ENCODE data around the gene SLC16A3.

The SLC16A3 gene

DNA sequence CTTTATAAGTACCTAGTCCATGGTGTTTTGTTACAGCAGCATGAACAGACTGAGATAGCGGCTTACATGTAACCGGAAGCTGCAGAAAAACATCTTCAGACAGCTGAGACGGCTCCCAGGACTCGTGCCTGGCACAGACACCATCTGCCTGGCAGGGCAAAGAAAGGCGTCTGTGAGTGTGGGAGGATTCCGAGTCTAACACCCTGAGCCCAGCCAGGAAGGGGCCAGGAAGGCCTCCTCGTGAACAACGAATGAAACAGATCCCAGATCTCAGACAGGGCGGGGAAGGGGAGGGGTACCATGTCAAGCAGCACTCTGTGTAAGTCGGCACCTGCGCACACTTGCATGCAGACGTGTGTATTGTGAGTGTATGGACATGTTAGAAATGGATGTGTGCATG is 49.0 kb downstream of the SLC16A3 start:
- no peaks in the 10 kb centered on the region for H3K36me3 ChIP-seq (ENCODE audit: insufficient read depth, low read length)
- H3K9ac ChIP-seq (ENCODE audit: low read depth, low read length): no peak overlapping the region
- no peaks in the 10 kb centered on the region for H3K9me3 ChIP-seq (ENCODE audit: control insufficient read depth, insufficient read depth, low read length)
- H3K4me1 ChIP-seq (ENCODE audit: insufficient read depth, low read length): peaks cover 14% of the 10 kb centered on the region

DNA sequence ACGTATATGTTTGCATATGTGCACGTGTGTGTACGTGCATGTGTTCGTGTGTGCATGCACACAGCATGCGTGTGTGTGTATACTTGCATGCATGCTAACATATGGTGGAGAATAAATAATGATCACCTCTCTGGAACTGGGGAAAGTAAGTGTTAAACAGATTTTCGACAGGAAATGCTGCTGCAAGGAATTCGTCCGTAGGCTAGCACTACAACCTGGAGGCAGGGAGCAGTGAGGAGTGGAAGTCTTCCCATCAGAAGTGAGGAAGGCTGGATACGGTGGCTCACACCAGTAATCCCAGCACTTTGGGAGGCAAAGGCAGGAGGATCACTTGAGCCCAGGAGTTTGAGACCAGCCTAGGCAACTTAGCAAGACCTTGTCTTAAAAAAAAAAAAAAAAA is 49.5 kb downstream of the SLC16A3 start:
- no peak overlapping the region for H3K9ac ChIP-seq (ENCODE audit: low read depth, low read length)
- peaks cover 14% of the 10 kb centered on the region for H3K4me1 ChIP-seq (ENCODE audit: insufficient read depth, low read length)
- H3K9me3 ChIP-seq (ENCODE audit: control insufficient read depth, insufficient read depth, low read length): no peaks in the 10 kb centered on the region
- H3K36me3 ChIP-seq (ENCODE audit: insufficient read depth, low read length): no peaks in the 10 kb centered on the region

DNA sequence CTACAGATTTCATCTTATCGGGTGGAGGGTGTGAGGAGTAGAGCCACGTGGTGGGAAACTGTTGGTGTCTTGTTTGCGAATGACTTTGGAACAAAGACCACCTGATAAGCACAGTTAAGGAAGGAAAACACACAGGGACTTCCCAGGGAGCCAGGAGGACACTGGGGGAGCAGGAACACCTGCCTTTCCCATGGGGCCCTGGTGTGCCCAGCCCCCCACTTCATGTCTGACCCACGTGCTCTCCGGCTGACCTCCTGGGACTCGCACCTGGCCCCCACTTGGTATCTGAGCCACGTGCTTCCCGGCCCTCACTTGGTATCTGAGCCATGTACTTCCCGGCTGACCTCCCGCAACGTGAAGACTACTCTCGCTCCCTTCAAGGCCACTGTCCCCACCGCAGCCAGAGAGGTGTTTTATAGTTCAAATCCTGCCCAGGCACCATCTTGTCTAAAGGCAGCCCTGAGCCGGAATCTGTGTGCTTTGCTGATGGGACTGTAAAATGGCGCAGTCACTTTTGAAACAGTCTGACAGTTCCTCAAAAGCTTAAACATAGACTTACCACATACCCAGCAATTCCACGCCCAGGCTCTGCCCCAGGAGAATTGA is 50.0 kb downstream of the SLC16A3 start:
- peaks cover 12% of the 10 kb centered on the region for H3K4me1 ChIP-seq (ENCODE audit: insufficient read depth, low read length)
- no peaks in the 10 kb centered on the region for H3K36me3 ChIP-seq (ENCODE audit: insufficient read depth, low read length)
- no peaks in the 10 kb centered on the region for H3K9me3 ChIP-seq (ENCODE audit: control insufficient read depth, insufficient read depth, low read length)
- H3K9ac ChIP-seq (ENCODE audit: low read depth, low read length): no peak overlapping the region

DNA sequence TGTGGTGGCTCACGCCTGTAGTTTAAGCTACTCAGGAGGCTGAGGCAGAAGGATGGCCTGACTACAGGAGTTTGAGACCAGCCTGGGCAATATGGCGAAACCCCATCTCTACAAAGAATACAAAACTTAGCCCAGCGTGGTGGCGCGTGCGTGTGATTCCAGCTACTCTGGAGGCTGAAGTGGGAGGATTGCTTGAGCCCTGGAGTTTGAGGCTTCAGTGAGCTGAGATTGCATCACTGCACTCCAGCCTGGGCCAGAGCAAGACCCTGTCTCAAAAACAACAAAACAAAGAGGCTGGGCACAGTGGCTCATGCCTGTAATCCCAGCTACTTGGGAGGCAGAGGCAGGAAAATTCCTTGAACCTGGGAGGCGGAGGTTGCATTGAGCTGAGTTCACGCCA is 51.7 kb downstream of the SLC16A3 start:
- H3K9me3 ChIP-seq (ENCODE audit: control insufficient read depth, insufficient read depth, low read length): no peaks in the 10 kb centered on the region
- H3K36me3 ChIP-seq (ENCODE audit: insufficient read depth, low read length): no peaks in the 10 kb centered on the region
- peaks cover 8% of the 10 kb centered on the region for H3K4me1 ChIP-seq (ENCODE audit: insufficient read depth, low read length)
- H3K9ac ChIP-seq (ENCODE audit: low read depth, low read length): no peak overlapping the region

DNA sequence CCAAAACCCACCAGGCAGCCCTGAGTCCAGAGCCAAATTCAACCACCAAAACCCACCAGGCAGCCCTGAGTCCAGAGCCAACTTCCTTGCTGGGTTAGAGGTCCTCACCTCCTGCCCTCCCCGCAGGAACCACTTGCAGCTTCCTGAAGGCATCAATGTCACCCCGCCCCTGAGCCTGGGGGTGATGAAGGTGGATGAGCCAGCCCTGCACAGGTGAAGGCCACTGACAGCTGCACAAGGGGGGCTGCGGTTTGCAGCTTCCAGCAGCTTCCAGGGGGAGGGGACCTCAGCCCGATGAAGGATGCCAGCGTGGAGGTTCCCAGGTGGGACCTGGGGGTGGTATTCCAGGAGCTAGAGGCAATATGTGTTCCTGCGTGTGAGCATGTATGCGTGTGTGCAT is 52.2 kb downstream of the SLC16A3 start:
- Histone ChIP-seq H3K4me1 (ENCODE audit: insufficient read depth, low read length) (peaks cover 8% of the 10 kb centered on the region), H3K9ac (ENCODE audit: low read depth, low read length) (no peak overlapping the region), H3K9me3 (ENCODE audit: control insufficient read depth, insufficient read depth, low read length) (no peaks in the 10 kb centered on the region), H3K36me3 (ENCODE audit: insufficient read depth, low read length) (no peaks in the 10 kb centered on the region)

DNA sequence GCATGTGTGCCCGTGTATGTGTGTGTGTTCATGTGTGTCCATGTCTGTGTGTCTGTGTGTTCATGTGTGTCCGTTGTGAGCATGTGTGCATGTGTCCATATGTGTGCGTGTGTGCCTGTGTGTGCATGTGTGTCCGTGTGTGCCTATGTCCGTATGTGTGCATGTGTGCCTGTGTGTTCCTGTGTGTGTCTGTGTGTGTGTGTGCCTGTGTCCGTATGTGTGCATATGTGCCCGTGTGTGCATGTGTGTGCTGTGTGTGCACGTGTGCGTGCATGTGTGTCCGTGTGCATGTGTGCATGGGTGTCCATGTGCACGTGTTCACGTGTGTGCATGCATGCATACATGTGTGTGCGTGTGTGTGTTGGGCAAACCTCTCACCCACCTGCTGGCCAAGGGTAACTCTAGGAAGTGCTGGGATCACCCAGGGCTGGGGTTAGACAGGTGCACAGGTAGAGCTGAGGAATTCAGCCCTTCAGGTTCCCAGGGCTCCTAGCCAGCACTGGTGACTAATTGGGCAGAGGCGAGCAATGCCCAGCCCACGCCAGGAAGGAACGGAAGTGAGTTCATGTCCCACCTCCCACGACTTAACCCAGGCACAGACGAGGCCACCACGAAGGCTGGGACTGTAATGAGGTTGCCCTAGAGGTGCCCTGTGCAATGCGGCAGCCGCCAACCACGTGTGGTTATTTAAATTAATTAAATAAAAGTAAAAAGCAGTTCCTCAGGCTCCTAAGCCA is 52.8 kb downstream of the SLC16A3 start:
- H3K4me1 ChIP-seq (ENCODE audit: insufficient read depth, low read length): peaks cover 8% of the 10 kb centered on the region
- no peaks in the 10 kb centered on the region for H3K9me3 ChIP-seq (ENCODE audit: control insufficient read depth, insufficient read depth, low read length)
- no peaks in the 10 kb centered on the region for H3K36me3 ChIP-seq (ENCODE audit: insufficient read depth, low read length)
- H3K9ac ChIP-seq (ENCODE audit: low read depth, low read length): no peak overlapping the region

DNA sequence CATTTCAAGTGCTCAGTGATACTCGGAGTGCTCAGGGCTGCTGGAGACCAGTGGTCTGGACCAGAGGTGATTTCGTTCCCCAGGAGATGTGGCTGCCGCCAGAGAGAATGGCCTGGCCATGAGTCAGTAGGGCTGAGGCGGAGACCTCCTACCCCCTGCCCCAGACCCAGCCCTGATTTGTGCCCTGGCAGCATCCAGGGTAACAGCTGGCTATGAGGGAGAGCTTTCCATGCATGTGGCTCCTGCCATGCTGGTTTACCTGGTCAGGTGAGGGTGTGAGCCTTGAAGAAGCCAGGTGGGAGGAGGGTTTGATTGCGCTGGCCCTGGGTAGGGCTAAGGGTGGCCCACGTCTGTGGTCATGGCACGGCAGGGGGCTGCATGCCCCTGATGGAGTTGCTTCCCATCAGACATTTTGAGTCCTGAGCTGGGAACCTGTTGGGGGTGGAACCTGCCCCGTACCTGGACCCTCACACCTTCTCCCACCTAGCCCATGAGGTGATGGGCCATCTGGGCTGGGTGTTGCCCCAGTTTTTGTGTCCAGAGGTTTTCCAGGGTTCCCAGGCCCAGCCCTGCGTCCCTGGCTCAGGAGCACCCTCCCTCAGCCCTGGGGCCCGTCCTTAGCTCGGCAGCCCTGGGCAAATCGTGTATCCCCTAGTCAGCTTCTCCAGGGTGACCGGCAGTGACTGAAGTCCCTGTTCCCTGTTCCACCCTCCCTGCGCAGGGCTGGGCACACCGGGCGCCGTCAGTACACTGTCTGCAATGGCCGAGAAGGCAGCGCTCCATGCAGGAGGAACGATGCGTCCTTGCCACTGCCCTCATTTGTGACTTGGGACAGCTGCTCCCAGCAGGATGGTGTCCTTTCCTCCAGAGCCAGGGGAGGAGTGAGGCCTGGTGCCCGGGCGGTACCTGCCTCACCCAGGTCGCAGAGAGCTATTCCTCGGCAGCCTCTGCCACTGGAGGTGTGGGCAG is 53.7 kb downstream of the SLC16A3 start:
- Histone ChIP-seq H3K9ac (ENCODE audit: low read depth, low read length) (no peak overlapping the region), H3K9me3 (ENCODE audit: control insufficient read depth, insufficient read depth, low read length) (no peaks in the 10 kb centered on the region), H3K36me3 (ENCODE audit: insufficient read depth, low read length) (no peaks in the 10 kb centered on the region), H3K4me1 (ENCODE audit: insufficient read depth, low read length) (peaks cover 5% of the 10 kb centered on the region)

DNA sequence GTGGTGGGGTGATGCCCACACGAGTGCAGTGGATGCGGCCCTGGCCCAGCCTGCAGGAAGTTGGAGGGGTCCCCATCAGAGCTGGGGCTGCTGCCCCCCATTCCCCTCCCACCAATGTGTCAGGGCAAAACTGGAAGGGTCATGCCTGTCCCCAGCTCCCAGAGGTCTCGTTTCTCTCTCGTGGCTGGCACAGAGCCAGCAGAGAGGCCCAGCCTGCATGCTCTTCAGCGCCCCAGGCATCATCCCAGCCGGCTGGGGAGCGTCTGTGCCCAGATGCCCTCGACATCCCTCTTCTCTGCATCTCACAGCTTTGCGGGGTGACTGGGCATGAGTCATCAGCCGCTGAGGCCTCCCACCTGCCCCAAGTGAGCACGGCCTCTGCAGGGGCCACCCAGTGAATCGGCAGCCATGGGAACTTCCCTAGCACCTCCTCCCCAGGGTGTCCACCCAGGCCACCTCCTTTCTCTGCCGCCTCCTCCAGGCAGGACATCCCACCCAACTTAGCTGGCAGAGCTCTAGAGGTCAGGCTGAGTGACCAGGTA is 54.4 kb downstream of the SLC16A3 start:
- Histone ChIP-seq H3K9ac (ENCODE audit: low read depth, low read length) (no peak overlapping the region), H3K4me1 (ENCODE audit: insufficient read depth, low read length) (peaks cover 1% of the 10 kb centered on the region), H3K9me3 (ENCODE audit: control insufficient read depth, insufficient read depth, low read length) (no peaks in the 10 kb centered on the region), H3K36me3 (ENCODE audit: insufficient read depth, low read length) (no peaks in the 10 kb centered on the region)

DNA sequence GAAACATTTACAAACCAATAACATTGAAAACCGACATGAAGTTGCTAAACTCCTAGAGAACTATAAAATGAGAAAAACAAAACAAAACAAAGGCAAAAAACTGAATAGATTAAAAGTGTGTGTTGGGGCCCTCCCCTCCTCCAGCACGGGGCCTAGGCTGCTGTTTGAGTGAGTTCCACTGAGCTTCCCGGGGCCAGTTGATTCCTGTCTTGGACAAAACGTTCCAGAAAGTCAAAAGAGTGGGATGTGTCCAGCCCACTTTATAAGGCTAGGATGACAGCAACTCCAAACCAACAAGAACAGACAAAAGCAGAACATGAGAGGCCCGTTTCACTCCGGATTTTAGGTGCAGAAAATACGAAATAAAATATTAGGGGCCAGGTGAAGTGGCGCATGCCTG is 56.3 kb downstream of the SLC16A3 start:
- Histone ChIP-seq H3K9ac (ENCODE audit: low read depth, low read length) (no peak overlapping the region), H3K36me3 (ENCODE audit: insufficient read depth, low read length) (no peaks in the 10 kb centered on the region), H3K9me3 (ENCODE audit: control insufficient read depth, insufficient read depth, low read length) (no peaks in the 10 kb centered on the region), H3K4me1 (ENCODE audit: insufficient read depth, low read length) (0 out of 2 replicates have a peak, but pooled peaks cover 4% of the 10 kb centered on the region)

DNA sequence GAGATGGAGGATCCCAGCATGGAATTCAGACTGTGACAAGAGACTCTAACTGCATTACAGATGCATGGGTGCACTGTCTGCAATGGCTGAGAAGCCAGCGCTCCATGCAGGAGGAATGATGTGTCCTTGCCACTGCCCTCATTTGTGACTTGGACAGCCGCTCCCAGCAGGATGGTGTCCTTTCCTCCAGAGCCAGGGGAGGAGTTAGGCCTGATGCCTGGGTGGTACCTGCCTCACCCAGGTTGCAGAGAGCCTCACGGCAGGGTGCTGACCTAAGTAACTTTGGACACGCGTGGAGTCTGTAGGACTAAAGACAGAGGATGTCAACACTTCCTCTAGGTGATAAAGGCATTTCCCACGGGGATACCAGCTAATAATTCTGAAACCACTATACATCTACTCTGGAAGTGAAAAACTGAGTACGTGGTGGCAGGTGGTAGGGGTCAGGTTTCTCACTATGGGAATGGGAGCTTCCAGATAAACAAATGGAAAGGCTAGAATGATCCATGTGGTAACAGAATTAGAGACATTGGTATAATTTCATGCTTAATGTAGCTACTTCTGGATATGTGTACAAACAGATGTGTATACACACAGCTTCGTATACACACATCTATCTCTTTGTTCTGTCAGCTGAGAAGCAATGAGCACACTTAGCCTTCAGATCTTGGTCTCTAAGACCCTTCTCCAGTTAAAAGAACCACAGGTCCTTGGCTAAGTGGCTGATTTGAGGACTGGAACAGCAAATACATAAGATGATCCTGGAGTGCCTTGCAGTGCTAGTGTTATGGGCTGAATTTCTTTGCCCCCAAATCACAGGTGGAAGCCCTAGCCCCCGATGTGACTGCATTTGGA is 58.4 kb downstream of the SLC16A3 start:
- 0 out of 2 replicates have a peak, but pooled peaks cover 4% of the 10 kb centered on the region for H3K4me1 ChIP-seq (ENCODE audit: insufficient read depth, low read length)
- H3K9me3 ChIP-seq (ENCODE audit: control insufficient read depth, insufficient read depth, low read length): no peaks in the 10 kb centered on the region
- no peaks in the 10 kb centered on the region for H3K36me3 ChIP-seq (ENCODE audit: insufficient read depth, low read length)

DNA sequence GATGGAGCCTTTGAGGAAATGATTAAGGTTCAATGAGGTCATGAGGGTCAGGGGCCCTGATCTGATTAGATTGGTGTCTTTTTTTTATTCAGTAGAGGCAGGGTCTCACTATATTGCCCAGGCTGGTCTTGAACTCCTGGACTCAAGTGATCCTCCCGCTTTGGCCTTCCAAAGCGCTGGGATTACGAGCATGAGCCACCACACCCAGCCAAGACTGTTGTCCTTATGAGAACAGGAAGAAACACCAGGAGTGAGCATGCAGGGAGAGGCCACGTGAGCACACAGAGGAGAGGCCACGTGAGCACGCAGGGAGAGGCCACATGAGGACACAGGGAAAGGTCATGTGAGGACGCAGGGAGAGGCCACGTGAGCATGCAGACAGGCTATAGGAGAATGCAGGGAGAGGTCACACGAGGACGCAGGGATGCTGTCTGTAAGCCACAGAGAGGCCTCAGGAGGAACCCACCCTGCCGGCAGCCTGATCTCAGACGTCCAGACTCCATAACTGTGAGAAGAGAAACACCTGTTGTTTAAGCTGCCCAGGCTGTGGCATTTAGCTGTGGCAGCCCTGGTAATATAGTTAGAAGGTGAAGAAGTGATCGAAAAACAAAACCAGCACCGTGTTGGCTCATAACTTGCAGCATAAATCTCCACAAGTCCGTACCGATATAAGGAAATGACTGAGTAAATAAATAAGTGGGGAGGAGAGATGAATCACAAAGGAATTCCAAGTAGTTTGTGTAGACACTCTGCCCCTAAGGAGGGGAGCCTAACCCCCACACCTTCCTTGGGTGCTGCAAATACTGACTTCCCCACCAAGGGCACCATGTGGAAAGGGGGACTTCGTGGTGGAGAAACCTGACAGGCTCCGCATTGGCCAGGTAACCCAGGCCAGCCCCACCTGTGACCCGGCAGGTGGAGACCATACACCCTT is 59.3 kb downstream of the SLC16A3 start:
- no peaks in the 10 kb centered on the region for H3K36me3 ChIP-seq (ENCODE audit: insufficient read depth, low read length)
- H3K9me3 ChIP-seq (ENCODE audit: control insufficient read depth, insufficient read depth, low read length): no peaks in the 10 kb centered on the region
- H3K4me1 ChIP-seq (ENCODE audit: insufficient read depth, low read length): 0 out of 2 replicates have a peak, but pooled peaks cover 4% of the 10 kb centered on the region
- H3K9ac ChIP-seq (ENCODE audit: low read depth, low read length): no peak overlapping the region

More for the DNA sequence above, 58.4 kb downstream of the SLC16A3 start:
- no peak overlapping the region for H3K9ac ChIP-seq (ENCODE audit: low read depth, low read length)

All from ES-I3 (cell line).